Measurements from ENCODE around the gene TEX101. TPM values are rescaled to one million over a fixed set of nuclear protein-coding genes. Genes with fewer than 3 reads are reported as not detected.

TEX101 gene
- not detected in 2 replicates for total RNA-seq

GRCh38 chr19:43414554-43414953, at the start of gene TEX101:
TEX101 (plus strand) TSS chr19:43414890; CDS start chr19:43415920, 1,030 bp downstream.

GRCh38 chr19:43465468-43466120, 50.9 kb downstream of the TEX101 start, which contains the start of gene LYPD3:
LYPD3 (minus strand) TSS chr19:43465608; CDS start chr19:43465571, 37 bp downstream.

Other genes with a start within 250 kb of the TEX101 start
- 8.6 and 19.8 TPM in 2 replicates for gene PSG5, start 228.4 kb upstream of the TEX101 start, total RNA-seq
- gene PSG4, start 209.3 kb upstream of the TEX101 start, total RNA-seq = 0.29 and 48.5 TPM in 2 replicates
- gene PSG9, start 145.4 kb upstream of the TEX101 start, total RNA-seq = 0.17 TPM in 1 of 2 replicates, not detected in the other
- gene CD177, start 61.2 kb upstream of the TEX101 start, total RNA-seq = under 0.01 and 0.17 TPM in 2 replicates
- 0.17 and 0.44 TPM in 2 replicates for gene LYPD3, start 50.7 kb downstream of the TEX101 start, total RNA-seq
- gene PHLDB3, start 89.9 kb downstream of the TEX101 start, total RNA-seq = 22.7 and 36.1 TPM in 2 replicates
- gene ETHE1, start 112.3 kb downstream of the TEX101 start, total RNA-seq = 118 and 122 TPM in 2 replicates
- 0.29 and 0.66 TPM in 2 replicates for gene ZNF575, start 118.3 kb downstream of the TEX101 start, total RNA-seq
- 13.9 and 21.7 TPM in 2 replicates for gene XRCC1, start 160.6 kb downstream of the TEX101 start, total RNA-seq
- 2.0 and 8.1 TPM in 2 replicates for gene PINLYP, start 160.9 kb downstream of the TEX101 start, total RNA-seq
- gene IRGQ, start 181.2 kb downstream of the TEX101 start, total RNA-seq = 11.4 and 11.8 TPM in 2 replicates
- 9.3 and 13.4 TPM in 2 replicates for gene ZNF576, start 181.7 kb downstream of the TEX101 start, total RNA-seq
- 0.17 TPM in 1 of 2 replicates, not detected in the other for gene SRRM5, start 197.2 kb downstream of the TEX101 start, total RNA-seq
- 27.8 and 50.4 TPM in 2 replicates for gene ZNF428, start 204.7 kb downstream of the TEX101 start, total RNA-seq
- 3.8 and 11.6 TPM in 2 replicates for gene CADM4, start 225.0 kb downstream of the TEX101 start, total RNA-seq

Data from smooth muscle cell of trachea (primary cell).